HG03571 (cell line): ENCODE data around the gene NR1H2.
"Not testable (repeated sequence)": the region's sequence is repeated elsewhere in the genome, so short reads cannot be mapped to it uniquely, and the experiment has no call there.

Experiments used
- ATAC-seq: cut with Tn5 transposase; IDR thresholded peaks from one replicate; pipeline ENCODE4 v1.9.1; 2021; ENCODE audit not compliant: unreplicated experiment

Gene NR1H2

GRCh38 chr19:50376166-50377050, at the start of gene NR1H2:
TSS of gene NR1H2 (plus strand) at chr19:50376457. CDS start at chr19:50377606, 1,149 bp downstream.
- peak; percentile 69 for ATAC-seq

GRCh38 chr19:50327013-50327412, 49.2 kb upstream of the NR1H2 start:
- no peak for ATAC-seq

- no peak for ATAC-seq
Measured at GRCh38 chr19:50327461-50328223, 48.6 kb upstream of the NR1H2 start.

GRCh38 chr19:50328224-50328872, 47.9 kb upstream of the NR1H2 start:
- ATAC-seq: no peak

- ATAC-seq: no peak
Measured at GRCh38 chr19:50328873-50329145, 47.4 kb upstream of the NR1H2 start.

- peak; percentile 36 for ATAC-seq
Measured at GRCh38 chr19:50329146-50329925, 46.9 kb upstream of the NR1H2 start, which contains the start of gene KCNC3. TSS of gene KCNC3 (minus strand) at chr19:50329377. CDS start at chr19:50329082, 295 bp downstream.

GRCh38 chr19:50329926-50330294, 46.3 kb upstream of the NR1H2 start:
- not testable (repeated sequence) for ATAC-seq

GRCh38 chr19:50330365-50331078, 45.7 kb upstream of the NR1H2 start:
- peak; percentile 32 for ATAC-seq

GRCh38 chr19:50331221-50331993, 44.9 kb upstream of the NR1H2 start:
- ATAC-seq: no peak

- ATAC-seq: no peak
Measured at GRCh38 chr19:50331994-50332243, 44.3 kb upstream of the NR1H2 start.

- ATAC-seq: no peak
Measured at GRCh38 chr19:50332244-50333038, 43.8 kb upstream of the NR1H2 start.

- ATAC-seq: peak; percentile 36
Measured at GRCh38 chr19:50333235-50333736, 43.0 kb upstream of the NR1H2 start.

- peak; percentile 17 for ATAC-seq
Measured at GRCh38 chr19:50333737-50334617, 42.3 kb upstream of the NR1H2 start.

- no peak for ATAC-seq
Measured at GRCh38 chr19:50334741-50335421, 41.4 kb upstream of the NR1H2 start.

- not testable (repeated sequence) for ATAC-seq
Measured at GRCh38 chr19:50337031-50337430, 39.2 kb upstream of the NR1H2 start.

GRCh38 chr19:50340331-50340730, 35.9 kb upstream of the NR1H2 start:
- no peak for ATAC-seq

GRCh38 chr19:50341091-50341564, 35.1 kb upstream of the NR1H2 start:
- ATAC-seq: peak; percentile 44
